Loucy (cell line): Measurements from ENCODE around the gene CDK3.

Experiments
- H2AFZ ChIP-seq: fragments of 200-600 bp; sonication (generic); 2 replicates; pipeline ENCODE4 v1.6.0; 2016; ENCODE audit warnings: antibody characterized with exemption, mild to moderate bottlenecking, low read length, moderate library complexity
- H3F3A ChIP-seq: fragments of 200-600 bp; 2 replicates; pipeline ENCODE4 v1.6.0; 2016; ENCODE audit warnings: antibody characterized with exemption, low read depth, mild to moderate bottlenecking
- H3K27me3 ChIP-seq: fragments of 200-600 bp; sonication (generic); 2 replicates; pipeline ENCODE4 v1.6.1; 2014; ENCODE audit warnings: low read length, mild to moderate bottlenecking; ENCODE audit not compliant: insufficient read depth, poor library complexity, severe bottlenecking
- H3K36me3 ChIP-seq: fragments of 200-600 bp; sonication (generic); 2 replicates; pipeline ENCODE4 v1.6.1; 2016; ENCODE audit warnings: low read length; ENCODE audit not compliant: insufficient read depth
- H3K4me1 ChIP-seq: fragments of 200-600 bp; sonication (generic); 2 replicates; pipeline ENCODE4 v1.5.1; 2014; ENCODE audit warnings: low read length, mild to moderate bottlenecking; ENCODE audit not compliant: insufficient read depth, poor library complexity, severe bottlenecking
- H3K4me2 ChIP-seq: fragments of 200-600 bp; sonication (generic); 2 replicates; pipeline ENCODE4 v1.6.0; 2014; ENCODE audit warnings: antibody characterized with exemption, low read length, low read depth, mild to moderate bottlenecking; ENCODE audit not compliant: poor library complexity, severe bottlenecking
- H3K4me3 ChIP-seq: fragments of 200-600 bp; sonication (generic); 2 replicates; pipeline ENCODE4 v1.5.1; 2014; ENCODE audit warnings: low read length, mild to moderate bottlenecking, mixed read lengths; ENCODE audit not compliant: poor library complexity, severe bottlenecking
- H3K79me2 ChIP-seq: fragments of 200-600 bp; sonication (generic); 2 replicates; pipeline ENCODE4 v1.6.1; 2014; ENCODE audit warnings: low read length; ENCODE audit not compliant: insufficient read depth
- H3K9ac ChIP-seq: fragments of 200-600 bp; sonication (generic); 2 replicates; pipeline ENCODE4 v1.6.0; 2014; ENCODE audit warnings: mild to moderate bottlenecking, low read depth, low read length, moderate library complexity; ENCODE audit not compliant: poor library complexity, severe bottlenecking
- H3K9me2 ChIP-seq: fragments of 200-600 bp; sonication (generic); replicated peaks from 2 replicates; pipeline ENCODE4 v1.6.1; 2016; ENCODE audit warnings: low read depth, low read length, mixed read lengths
- H3K9me3 ChIP-seq: fragments of 200-600 bp; sonication (generic); 2 replicates; pipeline ENCODE4 v1.6.1; 2014; ENCODE audit warnings: mild to moderate bottlenecking, antibody characterized with exemption, low read length, low read depth; ENCODE audit not compliant: insufficient read depth
- H4K20me1 ChIP-seq: fragments of 200-600 bp; sonication (generic); 2 replicates; pipeline ENCODE4 v1.6.0; 2014; ENCODE audit warnings: antibody characterized with exemption, low read length, mild to moderate bottlenecking; ENCODE audit not compliant: insufficient read depth, poor library complexity, severe bottlenecking
- EZH2phosphoT487 ChIP-seq: fragments of 200-600 bp; IDR thresholded peaks from 2 replicates; pipeline ENCODE4 v1.6.1; 2018; ENCODE audit warnings: antibody characterized with exemption, mild to moderate bottlenecking, moderate library complexity, borderline replicate concordance
- TF ChIP-seq, protein P1 (sequence below): fragments of 200-600 bp; sonication (generic); conservative IDR thresholded peaks from 2 replicates; pipeline ENCODE4 v1.5.1; 2014; ENCODE audit warnings: mild to moderate bottlenecking, antibody characterized with exemption, low read length

Gene CDK3

DNA sequence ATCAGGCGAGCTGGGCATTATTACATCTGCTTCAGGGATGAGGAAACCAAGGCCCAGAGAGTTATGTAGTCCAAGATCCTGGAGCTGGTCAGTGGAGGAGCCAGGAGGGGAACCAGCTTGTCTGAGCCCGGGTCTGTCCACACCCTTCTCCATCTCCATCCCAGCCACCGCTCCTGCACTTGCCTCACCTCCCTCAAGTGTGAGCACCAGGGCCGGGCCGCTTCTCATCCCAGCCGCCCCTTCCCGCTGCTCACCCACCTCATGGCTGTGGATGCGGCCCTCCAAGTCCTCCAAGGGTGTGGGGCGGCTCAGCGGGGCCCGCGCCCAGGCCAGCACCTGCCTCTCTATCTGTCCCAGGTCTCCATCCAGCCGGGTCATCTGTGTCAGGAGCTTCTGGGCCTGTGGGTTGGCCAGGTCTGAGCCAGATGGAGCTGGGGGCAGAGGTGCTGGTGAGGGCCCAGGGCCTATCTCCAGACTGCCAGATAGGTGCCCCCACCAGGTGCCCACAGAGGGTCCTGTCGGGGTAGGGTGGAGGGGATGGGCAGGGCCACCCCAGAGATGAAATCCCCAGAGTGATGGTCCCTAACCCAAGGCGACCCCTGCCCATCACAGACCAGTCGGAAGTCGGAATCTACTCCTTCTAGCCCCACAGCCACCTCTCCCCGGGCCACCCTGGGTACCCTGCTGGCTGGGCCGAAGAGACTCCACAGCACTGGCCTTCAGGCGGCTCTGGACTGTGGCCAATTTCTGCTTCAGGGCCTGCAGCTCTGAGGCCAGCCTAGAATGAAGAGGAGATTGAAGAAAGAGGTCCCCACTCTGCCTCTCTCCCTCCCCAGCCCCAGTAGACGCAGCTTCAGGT lies 17.1 kb downstream of the CDK3 start:
- no peaks in the 10 kb centered on the region for H3K9me2 ChIP-seq
- H3K79me2 ChIP-seq: no peaks in the 10 kb centered on the region
- H3K4me1 ChIP-seq: peaks cover 16% of the 10 kb centered on the region
- no peaks in the 10 kb centered on the region for H3F3A ChIP-seq
- no peaks in the 10 kb centered on the region for H3K9me3 ChIP-seq
- no peaks in the 10 kb centered on the region for H4K20me1 ChIP-seq
- no peak overlapping the region for H3K4me3 ChIP-seq
- H2AFZ ChIP-seq: no peak overlapping the region
- H3K36me3 ChIP-seq: no peaks in the 10 kb centered on the region
- no peak for TF ChIP-seq EZH2phosphoT487
- TF ChIP-seq, protein P1, sequence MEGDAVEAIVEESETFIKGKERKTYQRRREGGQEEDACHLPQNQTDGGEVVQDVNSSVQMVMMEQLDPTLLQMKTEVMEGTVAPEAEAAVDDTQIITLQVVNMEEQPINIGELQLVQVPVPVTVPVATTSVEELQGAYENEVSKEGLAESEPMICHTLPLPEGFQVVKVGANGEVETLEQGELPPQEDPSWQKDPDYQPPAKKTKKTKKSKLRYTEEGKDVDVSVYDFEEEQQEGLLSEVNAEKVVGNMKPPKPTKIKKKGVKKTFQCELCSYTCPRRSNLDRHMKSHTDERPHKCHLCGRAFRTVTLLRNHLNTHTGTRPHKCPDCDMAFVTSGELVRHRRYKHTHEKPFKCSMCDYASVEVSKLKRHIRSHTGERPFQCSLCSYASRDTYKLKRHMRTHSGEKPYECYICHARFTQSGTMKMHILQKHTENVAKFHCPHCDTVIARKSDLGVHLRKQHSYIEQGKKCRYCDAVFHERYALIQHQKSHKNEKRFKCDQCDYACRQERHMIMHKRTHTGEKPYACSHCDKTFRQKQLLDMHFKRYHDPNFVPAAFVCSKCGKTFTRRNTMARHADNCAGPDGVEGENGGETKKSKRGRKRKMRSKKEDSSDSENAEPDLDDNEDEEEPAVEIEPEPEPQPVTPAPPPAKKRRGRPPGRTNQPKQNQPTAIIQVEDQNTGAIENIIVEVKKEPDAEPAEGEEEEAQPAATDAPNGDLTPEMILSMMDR: no peak
- no peak overlapping the region for H3K4me2 ChIP-seq
- H3K27me3 ChIP-seq: no peaks in the 10 kb centered on the region
- H3K9ac ChIP-seq: no peak overlapping the region

DNA sequence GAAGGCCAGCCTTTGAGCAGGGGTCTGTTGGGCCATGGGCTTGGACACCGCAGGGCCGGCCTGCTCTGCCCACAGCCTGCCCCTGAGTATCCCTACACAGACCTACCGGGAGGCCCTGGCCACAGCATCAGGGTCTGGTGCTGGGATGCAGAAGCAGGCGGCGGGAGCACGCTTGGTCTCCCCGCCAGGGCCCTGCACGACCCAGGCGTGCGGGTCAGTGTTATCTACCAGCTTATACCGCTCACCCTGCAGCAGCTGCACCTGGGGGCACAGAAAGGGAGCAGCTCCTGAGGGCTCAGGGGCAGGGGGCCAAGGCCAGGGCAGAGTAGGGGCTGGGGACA lies 17.7 kb downstream of the CDK3 start:
- H3K9me2 ChIP-seq: no peaks in the 10 kb centered on the region
- H3K4me1 ChIP-seq: peaks cover 16% of the 10 kb centered on the region
- no peak overlapping the region for H3K4me2 ChIP-seq
- no peaks in the 10 kb centered on the region for H3F3A ChIP-seq
- no peak overlapping the region for H2AFZ ChIP-seq
- no peaks in the 10 kb centered on the region for H3K27me3 ChIP-seq
- TF ChIP-seq EZH2phosphoT487: no peak
- TF ChIP-seq, protein P1: no peak
- no peaks in the 10 kb centered on the region for H4K20me1 ChIP-seq
- H3K9ac ChIP-seq: no peak overlapping the region
- H3K9me3 ChIP-seq: no peaks in the 10 kb centered on the region
- no peaks in the 10 kb centered on the region for H3K79me2 ChIP-seq
- H3K36me3 ChIP-seq: no peaks in the 10 kb centered on the region
- no peak overlapping the region for H3K4me3 ChIP-seq

DNA sequence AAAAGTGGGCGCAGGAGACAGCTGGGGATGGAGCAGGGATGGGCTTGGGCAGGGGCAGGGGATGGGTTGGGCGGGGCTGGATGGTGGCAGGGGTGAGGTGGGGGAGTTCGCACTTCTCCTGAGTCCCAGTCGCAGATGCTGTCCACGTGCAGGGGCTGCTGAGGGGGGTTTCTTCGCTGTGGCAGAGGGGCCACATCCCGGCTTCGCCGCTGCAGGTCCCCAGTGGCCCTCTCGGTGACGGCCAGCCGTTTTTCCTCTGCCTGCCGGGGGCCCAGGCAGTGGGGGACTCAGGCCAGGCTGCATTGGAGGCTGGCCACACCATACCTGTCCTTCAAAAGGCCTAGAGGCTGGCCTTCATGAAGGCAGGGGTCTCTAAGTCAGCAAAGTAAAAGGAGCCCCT lies 18.1 kb downstream of the CDK3 start:
- H4K20me1 ChIP-seq: no peaks in the 10 kb centered on the region
- H3K4me2 ChIP-seq: no peak overlapping the region
- H3K9me3 ChIP-seq: no peaks in the 10 kb centered on the region
- H3K27me3 ChIP-seq: no peaks in the 10 kb centered on the region
- H3K36me3 ChIP-seq: no peaks in the 10 kb centered on the region
- no peaks in the 10 kb centered on the region for H3K79me2 ChIP-seq
- TF ChIP-seq EZH2phosphoT487: no peak
- TF ChIP-seq, protein P1: no peak
- H2AFZ ChIP-seq: no peak overlapping the region
- peaks cover 15% of the 10 kb centered on the region for H3K4me1 ChIP-seq
- no peaks in the 10 kb centered on the region for H3K9me2 ChIP-seq
- no peak overlapping the region for H3K4me3 ChIP-seq
- no peaks in the 10 kb centered on the region for H3F3A ChIP-seq
- H3K9ac ChIP-seq: no peak overlapping the region
